ENCODE results near the gene EEF1G. TPM values are rescaled to one million over a fixed set of nuclear protein-coding genes. Genes with fewer than 3 reads are reported as not detected.
A peak's percentile ranks its signal among the peaks of the same experiment; 100 is the strongest.

Gene EEF1G
- total and polyA plus RNA-seq, 9 of the 15 experiments (the other 6 are each of a cell fraction or from before 2014, with no cell fraction given): 985 to 2,349 (median 2,035) TPM

DNA sequence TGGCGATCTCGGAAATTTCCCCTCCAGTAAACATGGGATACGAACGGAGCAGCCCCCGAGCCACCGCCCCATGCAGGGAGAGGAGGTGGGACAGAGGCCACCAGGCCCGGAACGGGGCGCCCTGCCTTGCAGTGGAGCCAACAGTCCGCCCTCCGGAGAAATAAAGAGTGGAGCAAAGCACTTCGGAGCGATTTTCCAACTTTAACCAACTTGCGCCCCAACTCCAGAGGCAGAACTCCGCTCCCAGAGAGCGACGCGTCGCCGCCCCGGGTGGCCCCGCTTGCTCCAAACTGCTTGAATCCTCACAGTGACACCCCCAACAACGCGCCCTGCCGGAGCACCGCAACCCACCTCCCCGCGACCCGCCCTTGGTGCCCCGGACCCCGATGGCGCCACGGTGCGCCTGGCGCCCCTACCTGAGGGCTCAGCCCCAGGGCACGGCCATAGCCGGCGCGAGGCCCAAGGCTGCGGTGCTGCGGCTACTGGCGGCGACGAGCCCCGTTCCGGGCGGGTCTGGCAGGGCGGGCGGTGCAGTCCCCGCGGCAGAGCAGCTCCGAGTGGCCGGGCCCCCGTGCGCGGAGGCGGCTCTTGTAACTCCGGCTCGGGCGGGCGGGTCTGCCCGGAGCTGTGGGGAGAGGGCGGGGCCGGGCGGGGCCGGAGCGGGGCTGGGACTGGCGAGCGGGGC, 27.3 kb downstream of the EEF1G start, which contains the start of gene AHNAK (continued):
- TF ChIP-seq, protein P1, sequence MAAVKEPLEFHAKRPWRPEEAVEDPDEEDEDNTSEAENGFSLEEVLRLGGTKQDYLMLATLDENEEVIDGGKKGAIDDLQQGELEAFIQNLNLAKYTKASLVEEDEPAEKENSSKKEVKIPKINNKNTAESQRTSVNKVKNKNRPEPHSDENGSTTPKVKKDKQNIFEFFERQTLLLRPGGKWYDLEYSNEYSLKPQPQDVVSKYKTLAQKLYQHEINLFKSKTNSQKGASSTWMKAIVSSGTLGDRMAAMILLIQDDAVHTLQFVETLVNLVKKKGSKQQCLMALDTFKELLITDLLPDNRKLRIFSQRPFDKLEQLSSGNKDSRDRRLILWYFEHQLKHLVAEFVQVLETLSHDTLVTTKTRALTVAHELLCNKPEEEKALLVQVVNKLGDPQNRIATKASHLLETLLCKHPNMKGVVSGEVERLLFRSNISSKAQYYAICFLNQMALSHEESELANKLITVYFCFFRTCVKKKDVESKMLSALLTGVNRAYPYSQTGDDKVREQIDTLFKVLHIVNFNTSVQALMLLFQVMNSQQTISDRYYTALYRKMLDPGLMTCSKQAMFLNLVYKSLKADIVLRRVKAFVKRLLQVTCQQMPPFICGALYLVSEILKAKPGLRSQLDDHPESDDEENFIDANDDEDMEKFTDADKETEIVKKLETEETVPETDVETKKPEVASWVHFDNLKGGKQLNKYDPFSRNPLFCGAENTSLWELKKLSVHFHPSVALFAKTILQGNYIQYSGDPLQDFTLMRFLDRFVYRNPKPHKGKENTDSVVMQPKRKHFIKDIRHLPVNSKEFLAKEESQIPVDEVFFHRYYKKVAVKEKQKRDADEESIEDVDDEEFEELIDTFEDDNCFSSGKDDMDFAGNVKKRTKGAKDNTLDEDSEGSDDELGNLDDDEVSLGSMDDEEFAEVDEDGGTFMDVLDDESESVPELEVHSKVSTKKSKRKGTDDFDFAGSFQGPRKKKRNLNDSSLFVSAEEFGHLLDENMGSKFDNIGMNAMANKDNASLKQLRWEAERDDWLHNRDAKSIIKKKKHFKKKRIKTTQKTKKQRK (IDR thresholded peaks at IDR 0.05; ENCODE audit: borderline replicate concordance, low read depth, low read length): no peak
- TF ChIP-seq GTF2E2 (tag; IDR thresholded peaks at IDR 0.05) (no peak), OTX1 (CRISPR knock-in tag; IDR thresholded peaks at IDR 0.05) (no peak; the same call in 1 of the 2 replicates), ESRRA (IDR thresholded peaks at IDR 0.05; ENCODE audit: borderline replicate concordance, low read depth) (no peak), ZBTB8A (IDR thresholded peaks at IDR 0.05; ENCODE audit: partially characterized antibody) (no peak), CREM (IDR thresholded peaks at IDR 0.05; ENCODE audit: low read depth) (peak; percentile 19; the same call in 1 of the 2 replicates), FIP1L1 (IDR thresholded peaks at IDR 0.05; ENCODE audit: low read depth, low read length, poor library complexity, severe bottlenecking) (peak; percentile 72), TAF9B (IDR thresholded peaks at IDR 0.05; ENCODE audit: partially characterized antibody) (no peak), SMAD2 (IDR thresholded peaks at IDR 0.05; ENCODE audit: low read depth, low read length) (no peak), ILF3 (IDR thresholded peaks at IDR 0.05; ENCODE audit: borderline replicate concordance) (no peak), CBX1 (IDR thresholded peaks at IDR 0.05; ENCODE audit: low read depth) (peak; percentile 74; the same call in 1 of the 2 replicates), ZNF589 (CRISPR knock-in tag; IDR thresholded peaks at IDR 0.05; ENCODE audit: low read depth) (no peak), XRCC4 (IDR thresholded peaks at IDR 0.05; ENCODE audit: extremely low read depth, insufficient read depth, insufficient read length) (no peak)
- TF ChIP-seq, protein P2, sequence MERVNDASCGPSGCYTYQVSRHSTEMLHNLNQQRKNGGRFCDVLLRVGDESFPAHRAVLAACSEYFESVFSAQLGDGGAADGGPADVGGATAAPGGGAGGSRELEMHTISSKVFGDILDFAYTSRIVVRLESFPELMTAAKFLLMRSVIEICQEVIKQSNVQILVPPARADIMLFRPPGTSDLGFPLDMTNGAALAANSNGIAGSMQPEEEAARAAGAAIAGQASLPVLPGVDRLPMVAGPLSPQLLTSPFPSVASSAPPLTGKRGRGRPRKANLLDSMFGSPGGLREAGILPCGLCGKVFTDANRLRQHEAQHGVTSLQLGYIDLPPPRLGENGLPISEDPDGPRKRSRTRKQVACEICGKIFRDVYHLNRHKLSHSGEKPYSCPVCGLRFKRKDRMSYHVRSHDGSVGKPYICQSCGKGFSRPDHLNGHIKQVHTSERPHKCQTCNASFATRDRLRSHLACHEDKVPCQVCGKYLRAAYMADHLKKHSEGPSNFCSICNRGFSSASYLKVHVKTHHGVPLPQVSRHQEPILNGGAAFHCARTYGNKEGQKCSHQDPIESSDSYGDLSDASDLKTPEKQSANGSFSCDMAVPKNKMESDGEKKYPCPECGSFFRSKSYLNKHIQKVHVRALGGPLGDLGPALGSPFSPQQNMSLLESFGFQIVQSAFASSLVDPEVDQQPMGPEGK (CRISPR knock-in tag; IDR thresholded peaks at IDR 0.05; ENCODE audit: borderline replicate concordance): no peak
- TF ChIP-seq, protein P3, sequence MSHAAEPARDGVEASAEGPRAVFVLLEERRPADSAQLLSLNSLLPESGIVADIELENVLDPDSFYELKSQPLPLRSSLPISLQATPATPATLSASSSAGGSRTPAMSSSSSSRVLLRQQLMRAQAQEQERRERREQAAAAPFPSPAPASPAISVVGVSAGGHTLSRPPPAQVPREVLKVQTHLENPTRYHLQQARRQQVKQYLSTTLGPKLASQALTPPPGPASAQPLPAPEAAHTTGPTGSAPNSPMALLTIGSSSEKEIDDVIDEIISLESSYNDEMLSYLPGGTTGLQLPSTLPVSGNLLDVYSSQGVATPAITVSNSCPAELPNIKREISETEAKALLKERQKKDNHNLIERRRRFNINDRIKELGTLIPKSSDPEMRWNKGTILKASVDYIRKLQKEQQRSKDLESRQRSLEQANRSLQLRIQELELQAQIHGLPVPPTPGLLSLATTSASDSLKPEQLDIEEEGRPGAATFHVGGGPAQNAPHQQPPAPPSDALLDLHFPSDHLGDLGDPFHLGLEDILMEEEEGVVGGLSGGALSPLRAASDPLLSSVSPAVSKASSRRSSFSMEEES (CRISPR knock-in tag; IDR thresholded peaks at IDR 0.05): no peak
- TF ChIP-seq, protein P4, sequence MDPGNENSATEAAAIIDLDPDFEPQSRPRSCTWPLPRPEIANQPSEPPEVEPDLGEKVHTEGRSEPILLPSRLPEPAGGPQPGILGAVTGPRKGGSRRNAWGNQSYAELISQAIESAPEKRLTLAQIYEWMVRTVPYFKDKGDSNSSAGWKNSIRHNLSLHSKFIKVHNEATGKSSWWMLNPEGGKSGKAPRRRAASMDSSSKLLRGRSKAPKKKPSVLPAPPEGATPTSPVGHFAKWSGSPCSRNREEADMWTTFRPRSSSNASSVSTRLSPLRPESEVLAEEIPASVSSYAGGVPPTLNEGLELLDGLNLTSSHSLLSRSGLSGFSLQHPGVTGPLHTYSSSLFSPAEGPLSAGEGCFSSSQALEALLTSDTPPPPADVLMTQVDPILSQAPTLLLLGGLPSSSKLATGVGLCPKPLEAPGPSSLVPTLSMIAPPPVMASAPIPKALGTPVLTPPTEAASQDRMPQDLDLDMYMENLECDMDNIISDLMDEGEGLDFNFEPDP (CRISPR knock-in tag; IDR thresholded peaks at IDR 0.05): no peak

Data from K562 (cell line).